ENCODE measurements around the gene GALR3.

Gene GALR3

DNA sequence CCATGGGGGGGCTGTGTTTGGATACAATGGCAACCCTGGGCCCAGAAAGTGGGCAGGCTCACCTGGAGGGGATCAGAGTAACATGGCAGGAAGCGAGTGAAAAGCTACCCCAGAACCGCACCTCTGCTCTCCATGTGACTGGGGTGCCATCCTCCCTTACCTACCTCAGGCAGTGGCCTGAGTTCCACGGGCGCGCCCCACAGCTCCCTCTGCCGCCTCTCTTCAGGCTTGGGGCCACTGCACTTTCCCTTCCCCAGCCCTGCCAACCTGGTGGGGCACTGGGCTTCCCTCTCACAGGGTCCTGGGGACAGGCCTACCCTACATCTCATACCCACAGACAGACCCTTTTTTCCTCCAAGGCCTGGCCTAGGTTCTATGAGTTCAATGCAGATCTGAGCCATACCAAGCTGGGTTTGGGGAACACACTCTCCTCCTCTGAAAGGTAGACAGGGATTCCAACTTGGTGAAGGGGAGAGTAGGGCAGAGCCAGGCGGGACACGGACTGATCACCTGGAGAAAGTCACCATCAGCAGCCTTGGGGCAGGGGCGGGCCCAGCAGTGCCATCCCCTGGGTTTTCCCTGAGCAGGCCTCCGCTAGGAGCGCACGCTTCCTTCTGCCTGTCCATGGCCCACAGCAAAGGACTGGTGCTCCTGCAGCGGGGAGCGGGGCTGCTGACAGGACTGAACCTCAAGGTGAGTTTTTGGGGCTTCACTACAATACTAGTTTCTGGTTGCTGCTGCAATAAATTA lies 7.1 kb downstream of the GALR3 start:
- Mint-ChIP-seq H3K4me1 (ENCODE audit: low read depth) (peaks cover 2% of the 10 kb centered on the region), H3K9me3 (no peaks in the 10 kb centered on the region), H3K4me3 (no peak overlapping the region), H3K36me3 (ENCODE audit: low read depth) (peaks cover 54% of the 10 kb centered on the region), H3K27ac (no peak overlapping the region), H3K27me3 (peaks cover 5% of the 10 kb centered on the region)
- no peak for DNase-seq

DNA sequence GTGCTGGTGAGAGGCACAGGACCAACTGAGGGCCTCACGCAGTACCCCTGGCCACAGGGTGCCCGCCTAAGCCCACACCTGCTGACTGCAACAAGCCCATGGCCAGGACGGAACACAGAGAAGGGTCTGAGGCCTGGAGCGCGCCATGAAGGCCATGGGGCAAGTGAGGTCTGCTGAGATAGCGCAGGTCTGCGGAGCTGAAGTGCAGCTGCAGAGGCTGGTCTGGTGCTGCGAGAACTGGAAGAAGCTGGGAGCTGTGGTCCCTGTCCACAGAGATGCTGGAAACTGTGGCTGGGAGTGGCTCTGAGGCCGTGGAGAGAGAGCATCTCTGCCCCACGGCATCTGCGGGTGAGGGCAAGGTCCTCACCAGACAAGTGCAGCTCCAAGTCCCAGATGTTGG lies 8.3 kb downstream of the GALR3 start:
- no peak for DNase-seq
- Mint-ChIP-seq H3K4me1 (ENCODE audit: low read depth) (no peaks in the 10 kb centered on the region), H3K27ac (no peak overlapping the region), H3K4me3 (no peak overlapping the region), H3K9me3 (no peaks in the 10 kb centered on the region), H3K36me3 (ENCODE audit: low read depth) (peaks cover 57% of the 10 kb centered on the region), H3K27me3 (no peaks in the 10 kb centered on the region)

DNA sequence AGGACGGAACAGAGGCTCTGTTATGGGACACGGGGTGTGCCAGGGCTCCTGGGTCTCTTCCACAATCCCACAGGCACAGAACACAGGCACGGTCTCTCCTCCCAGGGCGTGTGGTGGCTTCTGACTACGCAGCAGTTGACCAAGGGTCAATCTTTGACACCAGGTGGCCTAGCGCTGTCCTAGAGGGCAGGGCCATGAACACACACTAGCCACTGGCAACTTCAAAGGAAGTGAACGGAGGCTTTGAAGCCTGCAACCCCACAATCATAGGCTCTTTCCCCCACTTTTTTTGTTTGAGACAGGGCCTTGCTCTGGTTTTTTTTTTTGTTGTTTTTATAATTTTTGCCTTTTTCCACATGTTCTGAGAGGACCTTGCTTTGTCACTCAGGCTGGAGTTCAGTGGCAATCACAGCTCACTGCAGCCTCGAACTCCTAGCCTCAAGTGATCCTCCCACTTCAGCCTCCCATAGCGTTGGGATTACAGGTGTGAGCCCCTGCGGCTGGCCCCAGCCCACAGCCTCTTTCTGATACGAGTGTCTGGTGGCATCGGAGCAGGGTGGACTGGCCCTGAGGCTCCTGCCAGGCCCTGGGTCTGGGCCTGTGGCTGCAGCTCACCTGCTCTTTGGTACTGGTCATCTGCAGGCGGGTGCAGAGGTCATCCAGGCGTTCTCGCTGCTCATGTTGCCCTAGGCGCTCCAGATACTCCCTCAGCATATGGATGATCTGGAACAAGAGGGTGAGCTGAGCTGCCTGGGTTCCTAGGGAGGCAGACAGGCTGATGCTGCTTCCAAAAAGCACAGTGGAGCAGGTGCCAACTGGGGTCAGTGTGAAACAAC lies 9.1 kb downstream of the GALR3 start:
- H3K27me3 Mint-ChIP-seq: no peaks in the 10 kb centered on the region
- H3K27ac Mint-ChIP-seq: no peak overlapping the region
- H3K9me3 Mint-ChIP-seq: no peaks in the 10 kb centered on the region
- H3K4me1 Mint-ChIP-seq (ENCODE audit: low read depth): no peaks in the 10 kb centered on the region
- H3K36me3 Mint-ChIP-seq (ENCODE audit: low read depth): peaks cover 64% of the 10 kb centered on the region
- H3K4me3 Mint-ChIP-seq: no peak overlapping the region
- no peak for DNase-seq

DNA sequence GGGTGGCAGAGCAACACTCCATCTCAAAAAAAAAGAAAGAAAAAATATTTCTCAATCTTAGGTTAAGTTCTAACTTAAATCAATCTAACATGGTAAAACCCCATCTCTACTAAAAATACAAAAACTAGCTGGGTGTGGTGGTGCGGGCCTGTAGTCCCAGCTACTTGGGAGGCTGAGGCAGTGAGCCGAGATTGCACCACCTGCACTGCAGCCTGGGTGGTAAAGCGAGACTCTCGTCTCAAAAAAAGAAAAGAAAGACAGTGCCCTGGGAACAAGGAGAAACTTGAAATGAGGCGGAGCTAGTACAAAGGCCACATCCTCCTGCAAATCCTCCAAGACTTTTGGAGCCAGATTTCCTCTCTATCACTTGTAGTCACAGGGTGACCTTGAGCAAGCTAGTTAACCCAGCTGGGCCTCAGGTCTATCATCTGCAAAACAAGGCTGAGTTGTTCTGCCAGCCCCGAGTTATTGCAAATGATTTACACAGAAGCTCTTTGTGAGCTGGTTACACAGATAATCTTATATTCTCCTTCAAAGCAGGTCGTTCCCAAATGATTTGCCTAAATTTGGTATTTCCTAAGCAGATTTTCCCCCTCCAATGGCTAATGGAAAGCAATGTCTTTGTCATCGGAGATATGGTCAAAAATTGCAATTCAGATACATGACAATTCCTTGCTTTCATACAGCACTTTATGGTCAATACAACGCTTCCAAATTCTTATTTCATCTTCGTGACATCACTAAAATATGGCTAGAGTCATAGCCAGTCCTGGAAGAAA lies 19.0 kb downstream of the GALR3 start:
- H3K4me3 Mint-ChIP-seq: peak overlapping the region; percentile 76
- DNase-seq: no peak
- no peaks in the 10 kb centered on the region for H3K27me3 Mint-ChIP-seq
- peak overlapping the region; percentile 63 for H3K27ac Mint-ChIP-seq
- H3K4me1 Mint-ChIP-seq (ENCODE audit: low read depth): peaks cover 19% of the 10 kb centered on the region
- H3K36me3 Mint-ChIP-seq (ENCODE audit: low read depth): peaks cover 47% of the 10 kb centered on the region
- H3K9me3 Mint-ChIP-seq: peaks cover 3% of the 10 kb centered on the region

DNA sequence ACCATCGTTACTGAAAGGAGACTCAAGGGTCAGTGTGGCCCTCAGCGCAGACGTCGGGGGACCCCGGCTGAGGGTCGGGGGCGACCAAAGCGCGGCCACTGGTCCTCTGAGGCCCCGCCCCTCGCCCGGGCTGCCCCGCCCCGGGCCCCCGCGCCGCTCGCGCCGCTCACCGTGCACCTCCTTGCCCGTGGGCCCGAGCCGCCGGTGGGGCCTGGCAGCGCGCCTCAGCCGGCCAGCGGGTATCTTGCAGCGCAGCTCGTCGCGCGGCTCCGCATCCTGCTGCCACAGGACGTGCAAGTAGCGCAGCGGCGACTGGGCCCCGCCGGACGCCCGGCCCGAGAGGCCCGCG lies 20.5 kb downstream of the GALR3 start:
- no peak for DNase-seq
- peaks cover 46% of the 10 kb centered on the region for H3K36me3 Mint-ChIP-seq (ENCODE audit: low read depth)
- peaks cover 31% of the 10 kb centered on the region for H3K4me1 Mint-ChIP-seq (ENCODE audit: low read depth)
- no peaks in the 10 kb centered on the region for H3K27me3 Mint-ChIP-seq
- H3K4me3 Mint-ChIP-seq: peak overlapping the region; percentile 87
- peaks cover 3% of the 10 kb centered on the region for H3K9me3 Mint-ChIP-seq
- peak overlapping the region; percentile 95 for H3K27ac Mint-ChIP-seq

DNA sequence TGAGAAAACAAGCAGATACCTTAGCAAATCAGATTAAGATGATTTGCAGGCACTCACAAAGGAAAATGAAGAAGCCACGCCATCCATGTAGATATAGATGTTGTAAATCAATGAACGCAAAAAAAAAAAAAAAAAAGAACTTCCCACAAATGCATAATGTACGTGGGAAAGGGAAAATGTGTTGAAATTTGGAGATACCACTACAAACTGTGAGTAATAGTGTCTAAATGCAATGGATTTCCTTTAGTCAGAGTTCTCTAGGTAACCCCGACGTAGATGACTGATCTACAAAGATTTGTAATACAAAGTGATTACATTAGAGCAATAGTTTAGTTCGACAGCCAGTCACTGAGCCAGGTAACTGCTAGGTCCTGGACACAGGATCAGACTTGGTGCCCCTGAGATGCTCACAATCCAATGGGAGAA lies 21.7 kb downstream of the GALR3 start:
- peaks cover 3% of the 10 kb centered on the region for H3K9me3 Mint-ChIP-seq
- no peak for DNase-seq
- H3K4me1 Mint-ChIP-seq (ENCODE audit: low read depth): peaks cover 36% of the 10 kb centered on the region
- H3K27me3 Mint-ChIP-seq: no peaks in the 10 kb centered on the region
- peaks cover 46% of the 10 kb centered on the region for H3K36me3 Mint-ChIP-seq (ENCODE audit: low read depth)
- H3K4me3 Mint-ChIP-seq: peak overlapping the region; percentile 80
- H3K27ac Mint-ChIP-seq: peak overlapping the region; percentile 91

DNA sequence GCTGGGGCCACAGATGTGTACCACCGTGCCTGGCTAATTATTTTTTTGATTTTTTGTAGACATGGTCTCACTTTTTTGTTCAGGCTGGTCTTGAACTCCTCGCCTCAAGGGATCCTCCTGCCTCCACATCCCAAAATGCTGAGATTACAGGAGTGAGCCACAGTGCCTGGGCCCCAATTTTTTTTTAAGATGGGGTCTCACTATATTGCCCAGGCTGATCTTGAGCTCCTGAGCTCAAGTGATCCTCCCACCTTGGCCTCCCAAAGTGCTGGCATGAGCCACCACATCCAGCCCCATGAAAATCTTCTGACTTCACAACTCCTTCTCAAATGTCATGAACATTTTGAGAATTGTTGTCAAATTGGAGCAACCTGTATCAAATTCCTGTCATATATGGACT lies 23.3 kb downstream of the GALR3 start:
- Mint-ChIP-seq H3K4me1 (ENCODE audit: low read depth) (peaks cover 47% of the 10 kb centered on the region), H3K9me3 (peaks cover 3% of the 10 kb centered on the region), H3K36me3 (ENCODE audit: low read depth) (peaks cover 55% of the 10 kb centered on the region), H3K27ac (no peak overlapping the region), H3K4me3 (no peak overlapping the region), H3K27me3 (no peaks in the 10 kb centered on the region)
- DNase-seq: no peak

DNA sequence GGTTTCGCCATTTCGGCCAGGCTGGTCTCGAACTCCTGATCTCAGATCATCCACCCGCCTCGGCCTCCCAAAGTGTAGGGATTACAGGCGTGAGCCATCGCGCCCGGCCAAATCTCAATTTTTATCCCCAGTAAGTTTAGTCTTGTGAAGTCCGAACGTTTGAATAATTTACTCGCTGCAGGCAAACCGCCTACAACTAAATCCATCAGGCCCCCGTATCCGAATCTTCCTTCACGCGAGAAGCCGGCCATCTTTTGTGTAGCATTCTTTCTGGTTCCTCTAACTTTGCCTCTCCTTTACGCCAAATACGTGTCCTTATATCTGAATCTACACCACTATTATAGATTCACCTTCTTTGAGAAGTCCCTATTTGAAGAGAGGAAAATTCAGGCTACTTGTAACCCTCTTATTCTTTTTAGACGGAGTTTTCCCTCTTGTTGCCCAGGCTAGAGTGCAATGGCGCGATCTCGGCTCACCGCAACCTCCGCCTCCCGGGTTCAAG lies 25.5 kb downstream of the GALR3 start:
- Mint-ChIP-seq H3K9me3 (peaks cover 3% of the 10 kb centered on the region), H3K4me3 (peak overlapping the region; percentile 93), H3K27ac (peak overlapping the region; percentile 99), H3K27me3 (no peaks in the 10 kb centered on the region), H3K4me1 (ENCODE audit: low read depth) (peaks cover 48% of the 10 kb centered on the region), H3K36me3 (ENCODE audit: low read depth) (peaks cover 63% of the 10 kb centered on the region)
- DNase-seq: peak; percentile 48

DNA sequence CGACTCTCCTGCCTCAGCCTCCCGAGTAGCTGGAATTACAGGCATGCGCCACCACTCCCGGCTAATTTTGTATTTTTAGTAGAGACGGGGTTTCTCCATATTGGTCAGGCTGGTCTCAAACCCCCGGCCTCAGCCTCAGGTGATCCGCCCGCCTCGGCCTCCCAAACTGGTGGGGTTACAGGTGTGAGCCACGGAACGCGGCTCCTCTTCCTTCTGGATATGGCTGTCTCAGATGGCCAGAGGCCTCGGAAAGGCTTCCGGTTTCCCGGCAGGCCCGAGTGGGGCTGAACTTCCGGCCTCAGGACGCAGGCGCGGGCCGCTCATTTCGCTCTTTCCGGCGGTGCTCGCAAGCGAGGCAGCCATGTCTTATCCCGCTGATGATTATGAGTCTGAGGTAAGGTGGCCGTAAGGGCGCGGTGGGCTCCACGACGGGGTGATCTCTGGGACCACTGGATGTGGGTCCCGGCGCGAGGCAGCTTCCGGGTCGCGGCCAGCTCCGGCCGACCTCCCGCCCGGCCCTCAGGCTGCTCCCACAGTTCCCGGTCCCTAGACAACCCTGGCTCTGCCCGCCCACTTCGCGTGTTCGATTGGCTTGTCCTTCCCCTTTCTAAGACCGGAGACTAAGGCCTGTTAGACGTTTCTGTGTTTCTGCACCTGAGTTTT lies 26.0 kb downstream of the GALR3 start, which contains the start of gene EIF3L:
Gene EIF3L (plus strand): TSS at position 331 of the 663 bp plus-strand sequence. CDS start 31 bp downstream, at position 362.
- peak; percentile 92 for DNase-seq
- H3K27ac Mint-ChIP-seq: peak within 1 kb of the TSS; percentile 99
- H3K4me1 Mint-ChIP-seq (ENCODE audit: low read depth): peaks cover 53% of the 10 kb centered on the region

DNA sequence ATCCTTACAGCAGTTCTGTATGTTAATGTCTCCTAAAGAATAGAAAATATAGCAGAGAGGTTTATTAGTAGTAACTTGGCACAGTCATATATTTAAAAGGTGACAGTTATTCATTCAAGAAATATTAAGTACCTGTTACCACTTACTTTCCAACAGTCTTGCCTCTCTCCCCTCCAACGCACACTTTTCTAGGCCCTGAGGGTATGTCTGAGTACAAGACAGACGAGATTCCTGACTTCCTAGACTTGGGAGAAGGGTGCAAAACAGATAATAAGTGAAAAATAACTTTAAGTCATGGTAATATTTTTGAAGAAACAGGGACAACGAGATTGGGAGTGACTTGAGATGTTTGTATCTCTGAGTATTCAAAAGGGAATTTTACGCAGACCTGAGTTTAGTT lies 27.6 kb downstream of the GALR3 start:
- H3K4me3 Mint-ChIP-seq: peak overlapping the region; percentile 93
- H3K27me3 Mint-ChIP-seq: no peaks in the 10 kb centered on the region
- DNase-seq: no peak
- H3K9me3 Mint-ChIP-seq: no peaks in the 10 kb centered on the region
- peak overlapping the region; percentile 73 for H3K27ac Mint-ChIP-seq
- H3K36me3 Mint-ChIP-seq (ENCODE audit: low read depth): peaks cover 81% of the 10 kb centered on the region
- H3K4me1 Mint-ChIP-seq (ENCODE audit: low read depth): peaks cover 59% of the 10 kb centered on the region

More for the DNA sequence above, 26.0 kb downstream of the GALR3 start, which contains the start of gene EIF3L:
- Mint-ChIP-seq H3K27me3 (no peaks in the 10 kb centered on the region), H3K36me3 (ENCODE audit: low read depth) (peaks cover 69% of the 10 kb centered on the region), H3K9me3 (peaks cover 3% of the 10 kb centered on the region), H3K4me3 (peak within 1 kb of the TSS; percentile 93)

DNA sequence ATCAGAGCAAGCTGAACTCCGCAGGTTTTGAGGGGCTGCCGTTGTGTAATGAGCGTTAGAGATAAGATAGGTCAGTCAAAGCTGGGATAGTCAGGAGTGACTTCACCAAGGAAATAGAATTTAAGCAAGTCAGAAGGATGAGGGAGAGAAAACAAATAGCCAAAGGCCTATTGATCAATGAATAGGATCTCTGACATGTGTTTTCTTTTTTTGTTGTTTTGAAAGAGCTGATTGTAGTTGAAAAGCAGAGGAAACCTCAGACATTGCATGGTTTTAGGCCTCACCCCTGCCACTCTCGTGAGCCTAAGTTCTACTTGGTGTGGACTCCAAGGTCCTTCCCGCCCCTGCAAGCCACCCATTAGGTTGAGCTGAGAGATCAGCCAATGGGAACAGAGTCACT lies 29.2 kb downstream of the GALR3 start:
- Mint-ChIP-seq H3K9me3 (no peaks in the 10 kb centered on the region), H3K36me3 (ENCODE audit: low read depth) (peaks cover 92% of the 10 kb centered on the region), H3K27me3 (no peaks in the 10 kb centered on the region), H3K4me1 (ENCODE audit: low read depth) (peaks cover 58% of the 10 kb centered on the region), H3K4me3 (no peak overlapping the region), H3K27ac (peak overlapping the region; percentile 84)
- no peak for DNase-seq

DNA sequence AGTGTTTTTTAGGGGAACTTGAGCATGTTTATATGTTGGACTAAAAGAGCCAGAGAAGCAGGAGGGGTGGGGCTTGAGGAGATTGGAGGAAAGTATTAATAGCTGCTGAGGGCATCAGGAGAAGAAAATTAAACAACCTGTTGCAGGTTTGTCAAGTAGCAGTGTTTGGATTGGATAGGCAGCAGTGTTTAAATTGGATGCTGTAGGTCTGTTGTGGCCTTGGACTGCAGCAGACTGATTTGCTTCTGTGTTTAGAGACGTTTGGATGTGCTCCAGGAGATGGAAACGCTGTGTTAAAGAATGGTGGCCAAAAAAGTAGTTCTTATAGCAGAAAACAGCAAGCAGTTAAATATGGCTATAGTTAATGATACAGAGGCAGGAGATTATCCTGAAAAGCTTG lies 31.8 kb downstream of the GALR3 start:
- no peak for DNase-seq
- H3K36me3 Mint-ChIP-seq (ENCODE audit: low read depth): peaks cover 90% of the 10 kb centered on the region
- peaks cover 43% of the 10 kb centered on the region for H3K4me1 Mint-ChIP-seq (ENCODE audit: low read depth)
- no peaks in the 10 kb centered on the region for H3K9me3 Mint-ChIP-seq
- no peak overlapping the region for H3K4me3 Mint-ChIP-seq
- H3K27me3 Mint-ChIP-seq: no peaks in the 10 kb centered on the region
- H3K27ac Mint-ChIP-seq: peak overlapping the region; percentile 53

DNA sequence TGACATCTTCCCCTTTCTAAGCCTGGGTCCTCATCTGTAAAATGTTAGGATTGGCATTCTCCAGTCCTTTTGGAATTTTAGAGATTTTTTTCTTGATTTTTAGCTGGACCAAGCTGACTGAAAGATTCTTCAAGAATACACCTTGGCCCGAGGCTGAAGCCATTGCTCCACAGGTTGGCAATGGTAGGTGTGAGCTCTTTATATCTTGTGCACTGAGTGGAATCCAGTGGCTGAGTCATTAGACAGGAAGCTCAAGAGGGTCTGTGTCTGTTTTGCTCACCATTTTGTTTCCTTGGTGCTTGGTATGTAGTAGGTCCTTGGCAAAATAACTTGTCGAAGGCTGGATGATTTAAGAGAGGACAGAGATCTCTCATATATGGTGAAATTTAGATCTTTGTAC lies 32.3 kb downstream of the GALR3 start:
- peaks cover 41% of the 10 kb centered on the region for H3K4me1 Mint-ChIP-seq (ENCODE audit: low read depth)
- DNase-seq: no peak
- peaks cover 91% of the 10 kb centered on the region for H3K36me3 Mint-ChIP-seq (ENCODE audit: low read depth)
- no peak overlapping the region for H3K4me3 Mint-ChIP-seq
- peak overlapping the region; percentile 53 for H3K27ac Mint-ChIP-seq
- H3K9me3 Mint-ChIP-seq: no peaks in the 10 kb centered on the region
- H3K27me3 Mint-ChIP-seq: no peaks in the 10 kb centered on the region

All from activated T-cell treated with anti-CD3 and anti-CD28 coated beads, Interleukin-2, amount 50 U/mL, for 24 hours (primary cell).